ENCODE measurements around the gene DOHH.

DOHH gene, protein sequence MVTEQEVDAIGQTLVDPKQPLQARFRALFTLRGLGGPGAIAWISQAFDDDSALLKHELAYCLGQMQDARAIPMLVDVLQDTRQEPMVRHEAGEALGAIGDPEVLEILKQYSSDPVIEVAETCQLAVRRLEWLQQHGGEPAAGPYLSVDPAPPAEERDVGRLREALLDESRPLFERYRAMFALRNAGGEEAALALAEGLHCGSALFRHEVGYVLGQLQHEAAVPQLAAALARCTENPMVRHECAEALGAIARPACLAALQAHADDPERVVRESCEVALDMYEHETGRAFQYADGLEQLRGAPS

DNA sequence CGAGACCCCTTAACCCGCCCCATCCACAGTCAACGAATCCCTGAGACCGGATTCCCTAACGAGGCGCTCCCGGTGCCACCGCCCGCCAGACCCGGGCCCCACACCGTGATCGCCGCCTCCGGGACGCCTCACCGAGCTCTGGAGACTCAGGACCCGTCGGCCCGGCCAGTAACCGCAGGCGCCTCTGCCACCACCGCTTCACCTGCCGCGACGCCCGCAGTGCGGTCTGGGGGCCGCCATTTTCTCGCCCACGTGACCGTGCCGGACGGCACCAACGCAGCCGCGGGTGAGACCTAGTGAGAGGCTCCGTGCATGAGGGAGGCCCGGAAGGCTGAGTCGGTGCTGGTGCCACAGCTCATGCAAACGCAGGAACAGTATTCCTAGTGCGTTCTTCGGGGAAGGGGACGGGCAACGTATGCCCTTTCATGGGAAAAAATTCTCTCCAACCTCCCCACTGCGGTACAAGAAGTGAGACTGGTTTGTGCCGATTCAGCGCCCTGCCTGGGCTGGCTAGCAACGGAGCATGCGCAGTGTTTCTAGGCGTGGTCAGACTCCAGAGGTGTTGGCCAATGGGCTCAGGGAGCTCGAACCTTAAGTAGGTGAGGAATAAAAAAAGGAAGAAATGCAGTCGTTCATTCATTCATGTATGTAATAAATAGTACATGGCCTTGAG lies at the start of gene DOHH:
TSS of gene DOHH (minus strand) at position 246 of the 673 bp plus-strand sequence. CDS start 3,860 bp downstream, outside the sequence.
- peak; percentile 97 for DNase-seq (ENCODE audit: low spot score)

DNA sequence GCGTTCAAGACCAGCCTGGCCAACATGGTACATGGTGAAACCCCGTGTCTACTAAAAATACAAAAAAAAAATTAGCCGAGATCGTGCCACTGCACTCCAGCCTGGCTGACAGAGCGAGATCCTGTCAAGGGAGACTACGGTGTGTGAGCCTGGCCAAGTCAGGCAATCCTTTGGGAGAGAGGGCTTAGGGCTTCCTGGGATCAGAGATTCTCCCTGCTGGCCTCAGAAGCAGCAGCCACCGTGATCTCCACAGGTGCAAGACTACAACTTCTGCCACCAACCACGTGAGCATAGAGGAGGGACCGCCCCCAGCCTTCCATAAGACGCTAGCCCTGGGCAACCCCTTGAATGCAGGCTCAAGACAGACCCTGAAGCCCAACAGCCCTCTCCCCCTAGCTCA lies 49.3 kb upstream of the DOHH start:
- no peak for DNase-seq (ENCODE audit: low spot score)

DNA sequence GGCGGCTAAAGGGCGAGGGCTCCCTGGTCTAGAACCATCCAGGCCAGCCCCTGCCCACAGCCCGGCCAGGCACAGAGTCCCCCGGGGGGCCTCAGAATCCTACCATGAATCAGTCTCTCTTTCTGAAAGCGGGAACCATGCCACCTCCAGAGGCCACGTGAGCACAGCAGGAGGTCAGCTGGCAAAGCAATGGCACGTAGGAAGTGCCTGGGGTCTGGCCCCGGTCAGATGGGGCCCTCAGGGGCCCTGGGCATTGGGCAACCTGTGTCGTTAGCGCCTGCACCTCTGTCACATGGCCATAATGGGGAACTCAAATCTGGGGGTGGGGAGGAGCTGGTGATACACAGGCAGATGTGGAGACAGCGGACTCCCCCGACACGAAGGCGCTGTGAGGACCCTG lies 48.1 kb upstream of the DOHH start:
- DNase-seq (ENCODE audit: low spot score), result no peak

DNA sequence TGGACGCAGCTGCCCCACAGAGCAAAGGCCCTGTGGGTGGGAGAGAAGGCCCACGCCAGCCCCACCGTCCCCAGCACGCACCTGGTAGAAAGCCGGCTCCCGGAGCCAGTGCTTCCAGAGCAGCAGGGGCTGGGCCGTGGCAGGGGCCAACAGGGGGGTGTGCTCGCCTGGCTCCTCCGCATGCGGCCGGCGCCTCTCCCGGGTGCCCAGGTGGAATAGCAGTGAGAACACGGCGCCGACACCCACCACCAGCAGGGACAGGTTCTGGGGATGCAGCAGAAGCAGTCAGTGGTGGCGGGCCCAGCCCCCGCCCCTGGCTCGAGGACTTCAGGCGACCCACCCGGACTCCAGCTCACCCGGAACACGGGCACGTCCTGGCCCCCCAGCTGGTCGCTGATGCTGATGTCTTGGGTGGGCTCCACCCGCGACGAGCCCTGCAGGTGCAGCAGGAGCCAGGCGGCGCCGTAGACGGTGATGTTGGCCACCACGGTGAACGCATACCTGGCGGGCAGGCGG lies 47.4 kb upstream of the DOHH start:
- DNase-seq (ENCODE audit: low spot score), result no peak

DNA sequence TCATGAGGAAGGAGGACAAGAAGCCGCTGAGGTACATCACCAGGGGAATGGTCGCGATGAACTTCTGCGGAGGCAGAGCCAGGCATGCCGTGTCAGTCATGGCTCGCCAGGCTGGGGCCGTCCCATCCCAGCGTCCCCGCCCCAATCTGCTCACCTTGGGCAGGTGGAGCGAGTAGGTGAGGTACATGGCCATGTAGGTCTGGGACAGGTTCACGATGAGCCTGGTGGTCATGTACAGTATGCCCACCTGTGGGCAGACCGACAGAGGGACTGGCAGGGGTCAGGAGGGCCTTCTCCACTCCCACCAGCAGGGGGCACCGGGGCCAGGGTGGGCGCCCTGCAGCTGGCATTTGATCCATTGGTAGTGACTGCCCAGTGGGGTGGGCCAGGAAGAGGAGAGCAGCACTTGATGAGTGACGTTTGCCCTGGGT lies 46.8 kb upstream of the DOHH start:
- DNase-seq (ENCODE audit: low spot score), result no peak

DNA sequence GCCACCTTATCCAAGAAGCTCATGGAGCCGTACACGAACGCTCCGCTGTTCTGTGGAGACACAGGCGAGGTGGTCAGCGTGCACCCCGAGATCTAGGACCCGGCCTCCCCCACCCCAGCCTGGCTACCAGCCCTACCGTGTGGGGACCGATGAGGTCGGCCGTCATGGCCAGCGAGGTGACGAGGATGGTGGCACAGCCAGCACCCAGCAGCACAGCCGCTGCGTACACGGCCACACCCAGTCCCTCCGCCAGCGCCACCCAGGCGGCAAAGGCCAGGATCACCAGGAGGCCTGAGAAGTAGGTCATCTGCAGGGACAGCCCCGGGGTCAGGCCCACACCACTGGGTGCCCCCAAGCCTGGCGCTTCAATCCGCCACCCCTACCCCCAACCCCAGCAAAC lies 45.6 kb upstream of the DOHH start:
- DNase-seq (ENCODE audit: low spot score), result no peak

DNA sequence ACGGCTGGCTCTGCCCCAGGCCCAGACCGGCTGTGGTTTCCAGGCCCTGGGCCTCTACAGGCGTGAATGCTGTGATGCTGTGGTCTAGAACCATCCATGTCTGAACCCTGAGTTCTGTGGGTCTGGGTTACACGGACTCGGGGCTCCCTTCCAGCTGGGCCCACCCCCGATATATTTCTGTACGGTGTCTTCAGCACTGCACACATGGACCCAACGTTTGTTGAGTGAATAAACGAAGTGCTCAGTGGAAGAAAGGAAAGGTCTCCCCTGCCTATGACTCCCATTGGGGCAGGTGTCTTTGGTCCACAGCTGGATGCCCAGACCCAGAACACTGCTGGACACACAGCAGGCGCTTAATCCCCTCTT lies 45.2 kb upstream of the DOHH start:
- DNase-seq (ENCODE audit: low spot score), result no peak

DNA sequence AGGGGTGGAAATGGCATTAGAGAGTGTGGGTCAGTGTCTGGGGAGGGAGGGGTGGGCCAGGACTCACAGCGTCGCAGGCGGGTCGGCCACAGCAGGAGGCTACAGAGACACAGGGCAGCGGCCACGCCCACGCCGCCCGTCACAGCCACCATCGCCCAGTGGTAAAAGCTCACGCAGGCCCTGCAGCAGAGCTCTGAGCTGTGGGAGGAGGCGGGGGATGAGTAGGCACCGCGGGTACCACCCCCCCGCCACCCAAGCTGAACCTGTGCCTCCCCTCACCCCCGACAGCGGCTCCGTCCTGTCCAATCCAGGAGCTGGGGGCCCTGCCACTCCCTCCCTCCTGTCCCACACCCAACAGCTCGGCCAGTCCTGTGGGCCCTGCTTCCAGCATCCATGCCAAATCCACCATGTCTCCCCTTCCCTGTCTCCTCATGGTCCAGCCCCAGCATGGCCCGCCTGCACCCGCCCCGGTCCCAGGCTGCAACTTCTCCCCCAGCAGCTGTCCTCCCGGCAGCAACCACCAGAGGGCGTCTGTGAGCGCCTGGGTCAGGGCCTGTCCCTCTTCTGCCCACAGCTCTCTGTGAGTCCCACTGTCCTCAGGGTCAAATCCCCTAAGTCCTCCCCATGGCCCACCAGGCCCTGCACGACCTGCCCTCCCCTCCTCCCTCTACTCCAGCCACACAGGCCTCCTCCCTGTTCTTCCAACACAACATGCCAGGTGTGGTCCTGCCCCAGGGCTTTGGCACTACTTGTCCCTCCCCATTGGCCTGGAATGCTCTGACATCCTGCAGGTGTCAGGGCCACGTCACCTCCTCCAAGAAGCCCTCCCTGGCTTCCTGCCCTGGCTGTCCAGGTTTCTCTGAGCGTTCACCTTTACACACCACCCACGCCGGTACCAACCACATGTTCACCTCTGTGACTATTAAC lies 44.5 kb upstream of the DOHH start:
- DNase-seq (ENCODE audit: low spot score), result peak; percentile 65

DNA sequence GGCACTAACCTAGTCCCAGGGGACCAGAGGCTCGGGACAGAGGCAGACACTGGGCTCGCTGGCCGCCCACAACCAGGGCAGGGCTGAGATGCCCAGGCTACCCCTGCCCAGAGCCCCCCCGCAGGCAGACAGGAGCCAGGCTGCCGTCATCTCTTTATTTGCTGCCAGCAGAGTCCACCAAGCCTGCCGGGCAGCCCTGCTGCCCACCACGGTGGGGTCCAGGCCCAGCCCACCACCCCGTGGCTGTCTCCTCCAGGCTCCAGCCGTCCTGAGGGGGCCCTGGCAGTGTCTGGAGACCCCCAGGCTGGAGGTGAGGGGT lies 43.5 kb upstream of the DOHH start:
- no peak for DNase-seq (ENCODE audit: low spot score)

DNA sequence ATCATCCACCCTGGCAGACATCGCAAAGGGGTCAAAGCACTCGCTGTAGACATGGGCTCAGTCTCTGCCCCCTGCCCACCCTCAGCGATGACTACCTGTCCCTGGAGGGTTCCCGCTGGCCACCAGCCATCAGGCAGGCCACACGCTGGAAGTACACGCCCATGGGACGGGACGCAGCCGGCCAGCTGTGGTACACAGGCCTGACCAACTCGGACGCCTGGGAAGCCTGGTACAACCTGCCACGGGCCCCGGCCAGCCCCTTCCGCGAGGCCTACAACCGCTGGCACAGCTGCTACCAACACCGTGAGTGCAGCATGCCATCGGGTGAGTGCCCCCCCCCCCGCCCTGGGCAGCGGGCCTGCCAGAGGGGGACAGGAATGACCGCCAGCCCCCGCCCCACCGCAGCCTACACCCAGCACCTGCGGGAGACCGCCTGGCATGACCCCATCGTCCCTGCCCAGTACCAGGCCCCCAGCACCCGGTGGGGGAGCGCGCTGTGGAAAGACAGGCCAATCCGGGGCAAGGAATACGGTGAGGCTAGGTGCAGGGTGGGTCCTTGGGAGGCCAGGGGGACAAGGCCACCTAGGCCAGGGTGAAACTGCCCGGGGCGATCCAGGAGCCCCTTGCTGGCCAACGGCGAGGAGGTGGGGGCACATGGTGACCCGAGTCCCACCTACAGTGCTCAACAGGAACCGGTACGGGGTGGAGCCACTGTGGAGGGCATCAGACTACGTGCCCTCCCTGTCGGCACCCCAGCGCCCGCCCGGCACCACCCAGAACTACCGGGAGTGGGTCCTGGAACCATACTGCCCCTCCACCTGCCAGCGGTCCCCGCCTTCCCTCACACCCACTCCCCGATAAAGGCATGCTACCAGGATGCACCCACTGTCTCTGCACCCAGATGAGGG lies 42.9 kb upstream of the DOHH start:
- DNase-seq (ENCODE audit: low spot score), result no peak

DNA sequence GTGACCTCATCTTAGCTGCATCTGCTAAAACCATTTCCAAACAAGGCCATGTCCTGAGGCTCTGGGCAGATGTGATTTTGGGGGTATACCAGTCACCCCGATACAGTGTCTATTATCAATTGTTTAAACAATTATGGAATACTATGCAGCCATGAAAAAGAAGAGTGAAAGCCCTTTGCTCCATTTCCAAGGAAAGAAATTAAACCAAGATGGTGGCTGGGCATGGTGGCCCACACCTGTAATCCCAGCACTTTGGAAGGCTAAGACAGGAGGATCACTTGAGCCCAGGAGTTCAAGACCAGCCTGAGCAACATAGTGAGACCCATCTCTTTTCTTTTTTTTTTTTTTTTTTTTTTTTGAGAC lies 39.3 kb upstream of the DOHH start:
- DNase-seq (ENCODE audit: low spot score), result no peak

DNA sequence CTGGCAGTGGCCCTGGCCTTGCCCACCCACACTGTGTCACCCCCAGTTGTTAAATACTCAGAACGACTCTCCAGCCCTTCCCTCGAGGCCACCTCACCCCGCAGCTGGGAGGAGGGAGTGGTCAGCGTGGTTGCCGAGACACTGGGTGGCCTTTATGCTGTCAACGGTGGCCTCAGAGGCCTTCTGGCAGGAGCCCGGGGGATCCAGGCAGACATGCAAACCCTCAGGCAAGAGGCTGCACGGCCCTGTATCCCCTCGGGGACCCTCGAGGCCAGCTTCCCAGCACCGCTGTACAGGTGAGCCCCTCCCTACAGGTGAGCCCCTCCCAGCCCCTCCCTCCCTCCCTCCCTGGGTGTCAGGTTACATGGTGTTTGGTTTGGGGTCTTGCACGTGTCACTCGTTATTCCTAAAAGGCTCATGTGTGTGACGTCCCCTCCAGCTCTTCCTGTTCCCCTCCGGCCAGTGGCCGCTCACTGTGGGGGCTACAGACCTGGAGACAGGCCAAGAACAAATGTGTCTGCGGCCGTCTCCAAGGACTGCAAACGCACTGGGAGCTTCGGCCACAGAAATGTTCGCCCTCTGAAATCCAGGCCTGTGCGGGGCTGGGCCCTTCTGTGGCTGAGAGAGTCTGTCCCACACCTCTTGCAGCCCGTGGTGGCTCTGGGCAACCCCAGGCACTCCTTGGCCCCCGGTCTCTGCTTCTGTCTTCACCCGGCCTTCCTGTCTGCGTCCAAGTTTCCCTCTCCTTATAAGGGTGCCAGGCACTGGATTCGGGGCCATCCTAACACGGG lies 38.7 kb upstream of the DOHH start, which contains the start of gene TEKTIP1:
TSS of gene TEKTIP1 (plus strand) at position 210 of the 791 bp plus-strand sequence. CDS start at position 214, 4 bp downstream.
- DNase-seq (ENCODE audit: low spot score), result no peak

DNA sequence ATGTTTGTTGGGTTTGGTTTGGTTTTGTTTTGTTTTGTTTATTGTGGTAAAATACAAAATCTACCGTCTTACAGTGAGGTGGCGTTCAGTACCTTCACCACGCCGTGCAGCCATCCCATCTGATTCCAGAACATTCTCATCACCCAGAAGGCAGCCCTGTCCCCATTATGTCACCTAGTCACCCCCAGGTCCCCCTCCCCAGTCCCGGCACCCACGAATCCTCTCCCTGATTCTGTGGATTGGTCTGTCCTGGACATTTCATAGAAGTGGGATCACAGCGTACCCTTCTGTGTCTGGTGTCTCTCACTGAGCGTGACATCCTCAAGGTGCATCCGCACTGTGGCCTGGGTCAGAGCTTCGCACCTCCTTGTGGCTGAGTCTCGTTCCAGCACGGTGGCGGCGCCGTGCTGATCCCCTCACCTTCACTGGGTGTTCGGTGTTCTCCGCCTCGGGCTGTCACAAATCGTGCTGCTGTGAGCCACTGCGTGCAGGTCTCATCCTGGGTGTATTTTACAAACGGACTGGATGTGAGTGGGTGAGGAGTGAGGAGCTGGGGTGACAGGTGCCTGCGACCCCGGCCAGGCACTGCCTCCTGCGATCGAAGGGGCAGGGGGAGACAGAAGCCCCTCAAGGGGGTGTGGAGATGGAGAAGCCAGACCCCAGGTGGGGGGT lies 37.9 kb upstream of the DOHH start:
- DNase-seq (ENCODE audit: low spot score), result no peak

DNA sequence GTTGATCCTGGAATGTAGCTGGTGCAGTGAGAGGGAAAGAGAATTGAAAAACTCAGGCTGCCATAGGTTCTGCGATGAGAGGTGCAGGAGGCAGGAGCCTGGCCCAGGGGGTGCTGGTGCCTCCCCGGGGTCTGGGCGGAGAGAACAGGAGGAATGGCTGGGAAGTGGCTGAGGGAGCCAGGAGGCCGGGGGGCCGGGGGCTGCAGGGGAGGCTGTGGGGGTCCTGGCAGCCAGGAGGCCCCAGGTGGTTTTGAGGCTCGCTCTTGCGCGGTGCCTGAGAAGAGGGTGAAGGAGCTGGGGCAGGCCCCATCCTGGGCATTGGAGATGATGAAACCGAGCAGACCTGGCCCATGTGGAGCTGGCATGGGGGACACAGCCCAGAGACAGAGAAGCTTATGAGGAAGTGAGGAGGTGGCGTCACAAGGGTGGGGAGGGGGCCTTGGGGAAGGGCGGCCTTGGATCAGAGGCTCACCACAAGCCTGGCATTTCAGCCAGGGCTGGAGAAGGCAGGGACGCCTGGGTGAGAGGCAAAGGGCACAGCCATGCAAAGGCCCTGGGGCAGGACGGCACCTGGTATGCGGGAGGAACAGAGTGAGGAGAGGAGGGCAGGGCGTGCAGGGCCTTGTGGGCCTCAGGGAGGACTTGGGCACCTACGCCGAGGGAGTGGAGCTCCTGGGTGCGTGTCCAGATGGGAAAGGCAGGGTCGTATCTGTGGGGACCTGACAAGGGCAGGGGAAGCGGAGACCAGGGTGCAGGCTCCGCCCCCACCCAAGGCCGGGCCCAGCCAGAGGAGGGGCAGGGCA lies 37.2 kb upstream of the DOHH start:
- no peak for DNase-seq (ENCODE audit: low spot score)

DNA sequence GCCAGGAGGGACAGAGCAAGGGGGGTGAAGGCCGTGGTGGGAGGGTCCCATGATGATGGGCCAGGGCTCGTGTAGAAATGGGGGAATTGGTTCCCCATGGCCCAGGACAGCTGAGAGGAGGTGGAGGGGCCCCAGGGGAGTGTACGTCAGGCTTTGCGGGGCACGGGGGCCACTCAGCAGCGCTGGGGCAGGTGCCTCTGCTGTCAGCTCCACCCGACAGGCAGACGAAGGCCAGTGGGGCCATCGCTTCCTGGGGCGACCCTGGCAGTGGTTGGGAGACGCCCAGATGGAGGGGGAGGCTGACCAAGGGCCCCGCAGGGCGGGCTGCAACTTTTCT lies 36.6 kb upstream of the DOHH start:
- no peak for DNase-seq (ENCODE audit: low spot score)

DNA sequence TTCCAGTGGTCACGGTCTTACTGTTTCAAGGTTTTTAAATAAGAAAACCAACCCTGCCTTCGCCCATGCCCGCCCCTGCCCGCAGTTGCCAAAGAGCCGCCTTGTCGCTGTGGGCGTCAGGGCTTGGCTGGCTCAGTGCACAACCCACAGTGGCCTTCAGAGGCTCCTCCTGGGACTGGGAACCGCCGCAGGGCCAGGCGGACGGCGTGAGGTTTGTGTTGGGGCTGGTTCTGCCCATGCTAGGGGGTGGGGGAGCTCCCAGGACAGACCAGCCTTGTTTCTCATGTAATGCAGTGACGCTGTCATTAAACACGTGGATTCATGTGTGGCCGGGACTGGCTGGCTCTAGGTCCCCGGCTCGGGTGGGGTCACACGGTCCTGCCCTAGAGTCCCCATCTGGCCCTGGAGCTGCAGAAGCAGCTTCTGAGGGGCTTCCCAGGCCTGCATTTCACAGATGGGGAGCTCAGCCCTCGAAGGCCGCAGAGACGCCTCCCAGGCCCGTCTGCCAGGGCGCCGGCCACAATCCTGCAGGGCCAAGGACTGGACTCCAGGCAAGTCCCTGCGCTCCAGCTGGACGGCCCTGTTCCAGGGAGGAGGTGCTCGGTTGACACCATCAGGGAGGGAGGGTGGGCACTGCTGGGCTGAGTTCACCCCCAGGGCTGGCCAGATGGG lies 36.1 kb upstream of the DOHH start:
- no peak for DNase-seq (ENCODE audit: low spot score)

DNA sequence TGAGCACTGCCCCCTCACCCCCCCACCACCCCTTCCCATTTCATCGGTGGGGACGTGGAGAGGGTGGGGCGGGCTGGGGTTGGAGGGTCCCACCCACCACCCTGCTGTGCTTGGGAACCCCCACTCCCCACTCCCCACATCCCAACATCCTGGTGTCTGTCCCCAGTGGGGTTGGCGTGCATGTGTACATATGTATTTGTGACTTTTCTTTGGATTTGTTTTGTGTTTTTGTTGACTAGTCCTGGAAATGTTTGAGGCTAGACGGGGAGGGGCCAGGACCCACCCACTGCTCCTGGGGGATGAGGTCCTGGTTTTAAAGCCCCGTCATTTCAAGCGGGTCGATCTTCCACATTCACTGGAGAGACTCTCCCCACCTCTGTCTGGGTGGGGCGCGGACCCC lies 35.5 kb upstream of the DOHH start:
- no peak for DNase-seq (ENCODE audit: low spot score)

DNA sequence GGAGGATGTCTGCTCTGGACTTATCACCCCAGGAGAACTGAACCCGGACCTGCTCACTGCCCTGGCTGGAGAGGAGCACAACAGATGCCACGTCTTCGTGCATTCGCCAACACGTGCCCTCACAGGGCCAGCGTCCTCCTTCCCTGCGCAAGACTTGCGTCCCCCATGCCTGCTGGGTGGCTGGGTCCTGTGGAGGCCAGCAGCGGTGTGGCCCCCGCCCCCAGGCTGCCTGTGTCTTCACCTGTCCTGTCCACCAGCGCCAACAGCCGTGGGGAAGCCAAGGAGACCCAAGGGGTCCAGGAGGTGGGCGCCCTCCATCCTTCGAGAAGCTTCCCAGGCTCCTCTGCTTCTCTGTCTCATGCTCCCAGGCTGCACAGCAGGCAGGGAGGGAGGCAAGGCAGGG lies 35.1 kb upstream of the DOHH start:
- no peak for DNase-seq (ENCODE audit: low spot score)

DNA sequence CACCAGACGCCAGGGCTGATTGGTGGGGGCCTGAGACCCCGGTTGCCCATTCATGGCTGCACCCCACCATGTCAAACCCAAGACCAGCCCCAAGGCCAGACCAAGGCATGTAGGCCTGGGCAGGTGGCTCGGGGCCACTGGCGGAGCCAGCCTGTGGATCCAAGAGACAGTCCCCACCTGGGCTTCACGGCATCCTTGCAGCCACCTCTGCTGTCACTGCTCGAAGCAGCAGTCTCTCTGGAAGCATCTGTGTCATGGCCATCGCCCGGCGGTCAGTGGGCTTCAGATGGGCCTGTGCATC lies 34.7 kb upstream of the DOHH start:
- no peak for DNase-seq (ENCODE audit: low spot score)
